Activated CD4-positive, CD25-positive, alpha-beta regulatory T cell treated with anti-CD3 and anti-CD28 coated beads, Interleukin-2, amount 50 U/mL, for 16 hours (primary cell): ENCODE measurements around the gene ZXDC.
A peak's percentile ranks its signal among the peaks of the same experiment; 100 is the strongest.

Source experiments
- DNase-seq: peaks from one replicate; pipeline ENCODE4 v3.0.0-alpha.2; 2020; ENCODE audit warnings: low read depth, low spot score

ZXDC gene, protein sequence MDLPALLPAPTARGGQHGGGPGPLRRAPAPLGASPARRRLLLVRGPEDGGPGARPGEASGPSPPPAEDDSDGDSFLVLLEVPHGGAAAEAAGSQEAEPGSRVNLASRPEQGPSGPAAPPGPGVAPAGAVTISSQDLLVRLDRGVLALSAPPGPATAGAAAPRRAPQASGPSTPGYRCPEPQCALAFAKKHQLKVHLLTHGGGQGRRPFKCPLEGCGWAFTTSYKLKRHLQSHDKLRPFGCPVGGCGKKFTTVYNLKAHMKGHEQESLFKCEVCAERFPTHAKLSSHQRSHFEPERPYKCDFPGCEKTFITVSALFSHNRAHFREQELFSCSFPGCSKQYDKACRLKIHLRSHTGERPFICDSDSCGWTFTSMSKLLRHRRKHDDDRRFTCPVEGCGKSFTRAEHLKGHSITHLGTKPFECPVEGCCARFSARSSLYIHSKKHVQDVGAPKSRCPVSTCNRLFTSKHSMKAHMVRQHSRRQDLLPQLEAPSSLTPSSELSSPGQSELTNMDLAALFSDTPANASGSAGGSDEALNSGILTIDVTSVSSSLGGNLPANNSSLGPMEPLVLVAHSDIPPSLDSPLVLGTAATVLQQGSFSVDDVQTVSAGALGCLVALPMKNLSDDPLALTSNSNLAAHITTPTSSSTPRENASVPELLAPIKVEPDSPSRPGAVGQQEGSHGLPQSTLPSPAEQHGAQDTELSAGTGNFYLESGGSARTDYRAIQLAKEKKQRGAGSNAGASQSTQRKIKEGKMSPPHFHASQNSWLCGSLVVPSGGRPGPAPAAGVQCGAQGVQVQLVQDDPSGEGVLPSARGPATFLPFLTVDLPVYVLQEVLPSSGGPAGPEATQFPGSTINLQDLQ

GRCh38 chr3:126475413-126476114, at the start of gene ZXDC:
ZXDC (minus strand) TSS chr3:126475891; CDS start chr3:126475865, 26 bp downstream.
- peak; percentile 87 for DNase-seq

DNA sequence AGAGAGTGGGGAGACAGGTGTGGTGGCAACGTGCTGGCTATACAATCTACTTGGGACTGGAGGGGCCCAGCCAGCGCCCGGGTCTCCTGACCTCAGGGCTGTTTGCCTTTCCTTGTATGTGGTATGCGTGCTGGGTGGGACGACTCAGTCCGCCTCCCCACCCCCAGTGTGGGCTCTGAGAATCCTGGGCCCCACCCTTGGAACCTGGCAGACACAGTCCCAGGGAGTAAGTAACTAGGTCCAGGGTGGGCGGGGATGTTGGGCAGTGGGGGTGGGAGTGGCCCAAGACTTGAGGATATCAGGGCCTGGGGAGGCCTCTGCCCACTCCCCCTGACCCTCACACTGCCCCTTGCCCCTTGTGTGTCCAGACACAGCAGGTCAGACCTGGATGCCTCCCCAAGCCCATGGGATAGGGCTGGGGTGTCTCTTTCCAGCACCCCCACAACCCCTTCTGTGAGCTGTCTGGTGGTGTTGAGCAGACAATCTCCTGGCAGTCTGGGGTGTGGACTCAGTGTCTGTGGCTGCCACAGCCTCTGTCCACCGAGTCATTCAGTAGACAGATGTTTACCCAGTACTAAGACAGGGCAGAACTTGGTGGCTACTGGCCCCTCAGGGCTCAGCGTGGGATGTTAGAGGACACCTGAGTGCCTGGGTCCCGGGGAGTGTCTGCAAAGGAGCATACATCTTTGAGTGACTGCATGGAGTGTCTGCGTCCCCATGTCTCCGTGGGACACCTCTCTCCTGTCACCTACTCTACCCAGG, 49.6 kb upstream of the ZXDC start:
- DNase-seq = no peak

- DNase-seq = no peak
Observed at GRCh38 chr3:126524429-126524988, 48.8 kb upstream of the ZXDC start.

DNA sequence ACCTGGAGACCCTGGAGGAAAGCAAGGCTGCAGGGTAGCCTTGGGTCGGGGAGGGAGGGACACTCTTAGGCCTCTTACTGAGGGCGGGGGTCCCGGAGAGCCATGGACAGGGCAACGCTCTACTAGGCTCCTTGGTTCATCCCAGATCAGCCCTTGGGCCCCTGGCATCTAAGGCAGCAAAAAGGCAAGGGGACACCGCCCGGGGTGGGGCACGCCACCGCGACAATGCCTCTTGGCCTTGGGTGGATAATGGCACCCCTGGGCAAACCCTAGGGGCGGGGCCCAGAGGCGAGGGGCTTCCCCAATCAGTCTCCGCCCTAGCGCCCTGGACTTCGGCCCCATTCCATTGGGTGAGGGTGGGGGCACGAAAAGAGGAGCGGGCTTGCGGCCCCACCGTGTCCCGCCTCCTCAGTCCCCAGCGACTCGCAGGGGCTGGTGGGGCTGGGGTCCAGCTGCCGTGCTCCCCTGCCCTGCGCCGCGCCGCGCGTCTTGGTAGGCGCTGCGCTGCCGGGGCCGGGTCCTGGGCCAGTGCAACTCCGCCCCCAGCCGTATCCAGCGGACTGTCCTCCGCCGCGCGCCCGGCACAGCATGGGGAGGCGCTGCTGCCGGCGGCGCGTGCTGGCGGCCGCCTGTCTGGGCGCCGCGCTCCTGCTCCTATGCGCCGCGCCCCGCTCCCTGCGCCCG, 48.2 kb upstream of the ZXDC start, which contains the start of gene CHST13:
Gene CHST13 (plus strand): TSS at position 411 of the 684 bp plus-strand sequence. CDS start 178 bp downstream, at position 589.
- DNase-seq = no peak

DNA sequence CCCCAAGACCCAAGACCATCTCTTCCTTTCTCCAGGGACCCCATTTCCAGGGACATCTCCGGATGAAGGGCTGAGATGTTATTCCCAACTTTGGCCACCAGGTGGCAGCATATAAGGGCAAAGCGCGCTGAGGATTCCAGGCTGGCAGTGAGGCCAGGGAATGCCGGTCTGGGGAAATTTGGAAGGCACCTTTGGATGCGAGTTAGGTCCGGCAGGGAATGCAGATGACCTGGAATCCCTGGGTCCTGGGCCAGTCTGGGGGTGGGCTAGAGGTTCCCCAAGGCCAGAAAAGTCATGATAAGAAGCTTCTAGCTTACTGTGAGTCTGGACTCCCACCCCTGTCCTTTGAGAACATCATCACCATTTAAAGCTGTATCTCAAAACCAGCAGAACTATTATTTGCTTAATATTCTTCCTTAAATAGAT, 46.7 kb upstream of the ZXDC start:
- DNase-seq = peak; percentile 12

- DNase-seq = no peak
Observed at GRCh38 chr3:126521122-126521891, 45.6 kb upstream of the ZXDC start.

- DNase-seq = no peak
Observed at GRCh38 chr3:126519506-126520455, 44.1 kb upstream of the ZXDC start.

GRCh38 chr3:126518779-126519177, 43.1 kb upstream of the ZXDC start:
- no peak for DNase-seq

- DNase-seq = no peak
Observed at GRCh38 chr3:126517986-126518778, 42.5 kb upstream of the ZXDC start.

GRCh38 chr3:126517291-126517951, 41.7 kb upstream of the ZXDC start, which contains the start of gene UROC1:
UROC1 (minus strand) TSS chr3:126517773; CDS start chr3:126517719, 54 bp downstream.
- DNase-seq = no peak

GRCh38 chr3:126516936-126517290, 41.2 kb upstream of the ZXDC start:
- no peak for DNase-seq

DNA sequence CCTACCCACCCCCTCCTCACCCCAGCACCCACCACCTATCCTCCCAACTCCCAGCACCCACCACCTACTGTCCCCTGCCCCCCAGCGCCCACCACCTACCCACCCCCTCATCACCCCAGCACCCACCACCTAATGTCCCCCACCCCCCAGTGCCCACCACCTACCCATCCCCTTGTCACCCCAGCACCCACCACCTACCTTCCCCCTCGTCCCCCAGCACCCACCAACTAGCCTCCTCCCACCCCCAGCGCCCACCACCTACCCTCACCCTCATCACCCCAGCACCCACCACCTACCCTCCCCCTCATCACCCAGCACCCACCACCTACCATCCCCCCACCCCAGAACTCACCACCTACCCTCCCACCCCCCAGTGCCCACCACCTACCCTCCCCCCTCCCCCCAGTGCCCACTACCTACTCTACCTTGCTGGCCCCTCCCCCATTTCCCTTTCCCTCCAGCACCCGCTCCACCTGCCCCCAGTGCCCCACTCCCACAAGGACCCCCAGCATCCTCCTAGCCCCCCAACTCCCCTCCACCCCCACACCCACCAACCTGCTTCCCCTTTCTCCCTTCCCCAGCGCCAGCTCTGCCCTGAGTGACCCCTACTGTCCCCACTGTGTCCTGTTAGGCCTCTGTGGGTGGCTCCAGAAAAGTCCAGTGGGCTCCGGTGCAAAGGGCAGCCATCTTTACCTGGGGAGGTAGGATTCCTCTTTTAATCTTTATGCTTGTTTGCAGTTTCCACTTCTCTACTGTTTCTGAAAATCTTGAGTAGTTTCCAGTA, 40.7 kb upstream of the ZXDC start:
- DNase-seq = no peak

- no peak for DNase-seq
Observed at GRCh38 chr3:126515066-126515706, 39.5 kb upstream of the ZXDC start.

DNA sequence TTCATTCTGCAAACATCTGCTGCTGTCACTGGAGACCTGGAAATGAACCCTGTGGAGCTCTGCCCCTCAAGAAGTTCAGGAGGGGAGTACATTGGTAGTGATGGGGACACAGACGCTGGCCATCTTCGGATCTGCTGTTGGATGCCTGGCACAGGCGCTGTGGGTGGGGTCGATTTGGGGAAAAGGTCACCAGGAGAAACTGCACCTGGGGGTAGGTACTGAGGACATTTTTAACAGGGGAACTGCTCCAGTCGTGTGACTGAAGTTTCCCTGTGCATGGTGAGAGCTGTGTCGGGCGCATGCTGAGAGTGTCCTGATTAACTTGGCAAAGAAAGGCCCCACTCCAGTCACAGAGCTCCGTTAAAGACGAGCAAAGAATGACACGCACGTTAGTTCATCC, 38.5 kb upstream of the ZXDC start:
- DNase-seq = no peak

DNA sequence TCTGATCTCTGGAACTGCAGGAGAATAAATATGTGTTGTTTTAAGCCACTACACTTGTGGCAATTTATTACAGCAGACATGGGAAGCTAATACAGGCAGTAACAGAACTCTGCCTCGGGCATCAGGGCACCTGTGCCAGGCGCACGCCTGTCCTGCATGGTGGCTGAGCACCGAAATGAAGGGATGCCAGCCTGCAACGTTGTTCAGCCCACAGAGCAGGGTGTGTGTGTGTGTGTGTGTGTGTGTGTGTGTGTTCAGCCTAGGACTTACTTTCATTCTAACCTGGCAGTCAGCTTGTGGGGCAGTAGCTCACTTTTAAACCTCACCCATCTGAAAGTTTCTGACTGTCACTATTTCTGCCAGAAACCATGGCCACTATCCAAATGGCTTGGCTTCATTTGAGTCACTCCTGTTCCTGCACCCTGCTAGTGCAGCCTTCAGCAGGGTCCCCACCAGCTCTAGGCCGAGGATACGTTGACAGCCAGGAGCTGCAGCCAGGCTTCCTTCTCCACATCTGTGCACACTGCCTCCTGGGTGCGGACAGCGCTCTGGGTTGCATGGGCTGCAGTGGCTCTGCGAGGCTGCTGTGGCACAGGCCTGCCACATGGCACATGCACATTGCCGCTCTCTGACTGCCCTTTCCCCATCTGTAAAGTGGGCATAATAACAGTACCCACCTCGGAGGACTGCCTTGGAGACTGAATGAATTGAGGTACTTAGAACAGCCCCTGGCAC, 37.4 kb upstream of the ZXDC start:
- DNase-seq = no peak
